NCI-H187 (cell line): Measurements from ENCODE around the gene PDIA5.

Source experiments
- DNase-seq, 2 experiments: peaks; one replicate each; lab custom pipeline; 2025; lab: John Stamatoyannopoulos, UW

Gene PDIA5

GRCh38 chr3:123119388-123119787 is 52.6 kb downstream of the PDIA5 start:
- DNase-seq: no peak

- no peak for DNase-seq
Observed at GRCh38 chr3:123119802-123120201, 53.0 kb downstream of the PDIA5 start.

- no peak for DNase-seq
Observed at GRCh38 chr3:123120573-123120972, 53.7 kb downstream of the PDIA5 start.

- no peak for DNase-seq
Observed at GRCh38 chr3:123122057-123122456, 55.2 kb downstream of the PDIA5 start.

GRCh38 chr3:123122525-123123315 is 55.9 kb downstream of the PDIA5 start:
- no peak for DNase-seq

- DNase-seq: no peak
Observed at GRCh38 chr3:123123716-123124616, 57.1 kb downstream of the PDIA5 start.

- DNase-seq: no peak
Observed at GRCh38 chr3:123124971-123125370, 58.1 kb downstream of the PDIA5 start.

- no peak for DNase-seq
Observed at GRCh38 chr3:123126031-123126430, 59.2 kb downstream of the PDIA5 start.

GRCh38 chr3:123126653-123127052 is 59.8 kb downstream of the PDIA5 start:
- no peak for DNase-seq

- DNase-seq: no peak
Observed at GRCh38 chr3:123129092-123129491, 62.3 kb downstream of the PDIA5 start.

- DNase-seq: no peak
Observed at GRCh38 chr3:123129532-123129931, 62.7 kb downstream of the PDIA5 start.

GRCh38 chr3:123130079-123130750 is 63.4 kb downstream of the PDIA5 start:
- DNase-seq: no peak

GRCh38 chr3:123134671-123135070 is 67.8 kb downstream of the PDIA5 start:
- DNase-seq: no peak

GRCh38 chr3:123137001-123137400 is 70.2 kb downstream of the PDIA5 start:
- DNase-seq: no peak

GRCh38 chr3:123138839-123139444 is 72.1 kb downstream of the PDIA5 start:
- DNase-seq: no peak

- no peak for DNase-seq
Observed at GRCh38 chr3:123139522-123139921, 72.7 kb downstream of the PDIA5 start.

GRCh38 chr3:123140550-123140949 is 73.7 kb downstream of the PDIA5 start:
- no peak for DNase-seq

GRCh38 chr3:123141276-123141675 is 74.5 kb downstream of the PDIA5 start:
- no peak for DNase-seq

GRCh38 chr3:123143669-123144411 is 77.0 kb downstream of the PDIA5 start:
- DNase-seq: no peak

GRCh38 chr3:123147754-123148535 is 81.1 kb downstream of the PDIA5 start:
- no peak for DNase-seq

GRCh38 chr3:123148772-123149171 is 81.9 kb downstream of the PDIA5 start:
- no peak for DNase-seq
